B cell (primary cell): Measurements from ENCODE around the gene CNTN3. TPM values are rescaled to one million over a fixed set of nuclear protein-coding genes. Genes with fewer than 3 reads are reported as not detected.

Experiments
- ATAC-seq: fragments of 200-7000 bp; cut with Tn5 transposase; one replicate; pipeline ENCODE4 v1.10.0; 2021; ENCODE audit warnings: low read depth, mild to moderate bottlenecking, moderate number of reproducible peaks, moderate library complexity
- CTCF ChIA-PET: fragments of 350-600 bp; sonication (Branson Sonifier 250); formaldehyde crosslinking; loops from one replicate; lab custom pipeline; 2021; ENCODE audit warnings: antibody characterized with exemption, inconsistent platforms; lab: Charles Lee
- POLR2A ChIA-PET: fragments of 350-600 bp; sonication (Branson Sonifier 250); formaldehyde crosslinking; loops from one replicate; lab custom pipeline; 2021; ENCODE audit warnings: antibody characterized with exemption; lab: Charles Lee
- DNase-seq: peaks from one replicate; pipeline ENCODE4 v3.0.0; 2013
- H2AFZ ChIP-seq: 2 replicates; pipeline ENCODE4 v1.6.1; 2012; ENCODE audit warnings: mild to moderate bottlenecking, low read depth, low read length; ENCODE audit not compliant: insufficient read depth, poor library complexity, severe bottlenecking
- H3K27ac ChIP-seq, 2 donors: 1 replicate in 1 of 2; 2 replicates in 1 of 2; pipeline ENCODE4 v1.5.1; 2012 to 2013; ENCODE audit warnings: low read length in 2 of 2, mild to moderate bottlenecking in 2 of 2, moderate library complexity in 1 of 2
- H3K27me3 ChIP-seq, 4 experiments: fragments of 200-600 bp in 1 of 4; sonication (generic) in 1 of 4; replicated peaks in 1 of 4; 1 replicate in 2 of 4; 2 replicates in 2 of 4; pipeline versions ENCODE4 v1.6.1 to v1.7.0; 2013 to 2016; ENCODE audit warnings: low read length in 3 of 4, mild to moderate bottlenecking in 2 of 4, mixed read lengths in 1 of 4, moderate library complexity in 1 of 4; ENCODE audit not compliant: insufficient read depth in 4 of 4, control insufficient read depth in 3 of 4; ENCODE audit errors: control extremely low read depth in 1 of 4
- H3K36me3 ChIP-seq, 2 experiments: replicated peaks in 1 of 2; 1 replicate in 1 of 2; 2 replicates in 1 of 2; pipeline versions ENCODE4 v1.6.1 to v1.7.1; 2013; ENCODE audit warnings: low read length in 1 of 2; ENCODE audit not compliant: insufficient read depth in 2 of 2, control insufficient read depth in 1 of 2; ENCODE audit errors: control extremely low read depth in 1 of 2, extremely low read depth in 1 of 2
- H3K4me1 ChIP-seq, 2 donors: fragments of 200-600 bp in 1 of 2; sonication (generic) in 1 of 2; 1 replicate in 1 of 2; 2 replicates in 1 of 2; pipeline versions ENCODE4 v1.5.1 to v1.6.1; 2013 to 2017; ENCODE audit warnings: low read length in 2 of 2; ENCODE audit not compliant: control insufficient read depth in 2 of 2, insufficient read depth in 2 of 2
- H3K4me2 ChIP-seq: replicated peaks from 2 replicates; pipeline ENCODE3; 2012; ENCODE audit warnings: mild to moderate bottlenecking, low read depth, low read length; ENCODE audit not compliant: poor library complexity, severe bottlenecking
- H3K4me3 ChIP-seq, 5 experiments: fragments of 200-600 bp in 1 of 5; sonication (generic) in 1 of 5; 1 replicate in 3 of 5; 2 replicates in 2 of 5; pipeline versions ENCODE4 v1.5.1 to v1.7.0; 2011 to 2016; ENCODE audit warnings: low read length in 4 of 5, mild to moderate bottlenecking in 4 of 5, low read depth in 2 of 5, control low read depth in 1 of 5, moderate library complexity in 1 of 5; ENCODE audit not compliant: insufficient read depth in 1 of 5; ENCODE audit errors: control extremely low read depth in 1 of 5, extremely low read depth in 1 of 5
- H3K79me2 ChIP-seq: fragments of 200-600 bp; sonication (generic); one replicate; pipeline ENCODE4 v1.6.0; 2016; ENCODE audit warnings: low read length; ENCODE audit not compliant: control insufficient read depth, insufficient read depth
- H3K9ac ChIP-seq: fragments of 200-600 bp; sonication (generic); 2 replicates; pipeline ENCODE4 v1.6.1; 2017; ENCODE audit warnings: mild to moderate bottlenecking, low read length, moderate library complexity
- H3K9me3 ChIP-seq, 3 donors: one replicate each; pipeline versions ENCODE4 v1.6.1 to v1.7.1; 2013; ENCODE audit warnings: low read length in 2 of 3; ENCODE audit not compliant: control insufficient read depth in 2 of 3, insufficient read depth in 1 of 3; ENCODE audit errors: control extremely low read depth in 1 of 3
- H4K20me1 ChIP-seq: 2 replicates; pipeline ENCODE4 v1.6.0; 2012; ENCODE audit warnings: mild to moderate bottlenecking, low read length; ENCODE audit not compliant: insufficient read depth, control insufficient read depth, poor library complexity, severe bottlenecking
- H3K27ac Mint-ChIP-seq: one replicate; pipeline ENCODE4 v1.8.0; 2021; ENCODE audit warnings: mixed read lengths
- H3K27me3 Mint-ChIP-seq: one replicate; pipeline ENCODE4 v1.8.0; 2021; ENCODE audit warnings: mixed read lengths
- H3K4me1 Mint-ChIP-seq: one replicate; pipeline ENCODE4 v1.8.0; 2021; ENCODE audit warnings: mixed read lengths
- H3K4me3 Mint-ChIP-seq: one replicate; pipeline ENCODE4 v1.8.0; 2021; ENCODE audit warnings: mixed read lengths
- H3K9me3 Mint-ChIP-seq: one replicate; pipeline ENCODE4 v1.8.0; 2022; ENCODE audit warnings: mixed read lengths; ENCODE audit not compliant: insufficient read depth
- CTCF ChIP-seq: fragments of 200-600 bp; IDR thresholded peaks from one replicate; pipeline ENCODE4 v1.8.0; 2022; ENCODE audit warnings: antibody characterized with exemption, mild to moderate bottlenecking
- EZH2 ChIP-seq: IDR thresholded peaks from 2 replicates; pipeline ENCODE4 v1.6.1; 2012; ENCODE audit warnings: borderline replicate concordance, low read depth, mild to moderate bottlenecking, moderate library complexity, low read length; ENCODE audit not compliant: insufficient read depth, poor library complexity, severe bottlenecking
- WGBS: methylation state at CpG from one replicate; pipeline ENCODE4 v1.1.5; 2013; ENCODE audit warnings: missing lambda C conversion rate; ENCODE audit not compliant: insufficient coverage; 5-methylcytosine and 5-hydroxymethylcytosine counted together
- intact Hi-C: fragments of 100-400 bp; cut with micrococcal nuclease; formaldehyde crosslinking; loops from one replicate; pipeline ENCODE4 v1.10.0; 2022
- polyA plus RNA-seq: library from polyadenylated mRNA; depleted of rRNA; stranded (reverse); fragments of >200 nt; gene quantifications from 2 replicates; pipeline ENCODE4 v1.2.3, GENCODE V29; 2012
- total RNA-seq, 2 donors: library from RNA; stranded (reverse); fragments of 120-200 nt in 1 of 2; gene quantifications; 1 replicate in 1 of 2; 2 replicates in 1 of 2; pipeline versions ENCODE4 v1.2.3 to v1.2.4, GENCODE V29; 2013 to 2022

Gene CNTN3
- total and polyA plus RNA-seq, 2 donors (not counting 1 experiment from before 2014, with no cell fraction given) = not detected

- Mint-ChIP-seq H3K4me1 (no peaks in the 10 kb centered on the region), H3K4me3 (no peak overlapping the region), H3K9me3 (peaks cover 3% of the 10 kb centered on the region), H3K27me3 (no peaks in the 10 kb centered on the region), H3K27ac (no peak overlapping the region)
- Histone ChIP-seq H3K9me3 (no peaks in the 10 kb centered on the region), H3K4me2 (no peak overlapping the region), H3K4me1 (no peaks in the 10 kb centered on the region), H3K9ac (no peak overlapping the region), H3K27ac (no peak overlapping the region), H4K20me1 (no peaks in the 10 kb centered on the region), H3K79me2 (no peaks in the 10 kb centered on the region), H2AFZ (no peak overlapping the region), H3K4me3 (no peak overlapping the region), H3K27me3 (no peaks in the 10 kb centered on the region), H3K36me3 (no peaks in the 10 kb centered on the region)
- no peak for DNase-seq
- TF ChIP-seq CTCF = no peak
- TF ChIP-seq EZH2 = no peak
- CTCF ChIA-PET = no interaction called here
- 100% methylated on average over 1 of the region's 5 CpGs for WGBS
- POLR2A ChIA-PET = no interaction called here
- intact Hi-C loops = no loop called here
- no peak for ATAC-seq
Measured at GRCh38 chr3:74582982-74583381, 31.5 kb downstream of the CNTN3 start.

GRCh38 chr3:74575857-74576256 is 38.6 kb downstream of the CNTN3 start:
- no peak overlapping the region for H3K9ac ChIP-seq
- 90% methylated on average over 2 of the region's 3 CpGs for WGBS
- H3K4me3 ChIP-seq = no peak overlapping the region
- H3K36me3 ChIP-seq = no peaks in the 10 kb centered on the region
- ATAC-seq (no peak), DNase-seq (no peak)
- Mint-ChIP-seq H3K4me1 (no peaks in the 10 kb centered on the region), H3K4me3 (no peak overlapping the region), H3K27me3 (no peaks in the 10 kb centered on the region), H3K9me3 (peaks cover 2% of the 10 kb centered on the region), H3K27ac (no peak overlapping the region)
- no peaks in the 10 kb centered on the region for H4K20me1 ChIP-seq
- no peak overlapping the region for H3K27ac ChIP-seq
- H3K79me2 ChIP-seq = no peaks in the 10 kb centered on the region
- H2AFZ ChIP-seq = no peak overlapping the region
- intact Hi-C loops = no loop called here
- H3K4me2 ChIP-seq = no peak overlapping the region
- H3K27me3 ChIP-seq = no peaks in the 10 kb centered on the region
- H3K4me1 ChIP-seq = no peaks in the 10 kb centered on the region
- ChIA-PET POLR2A (no interaction called here), CTCF (no interaction called here)
- H3K9me3 ChIP-seq = peaks cover 0 to 4% (median 0%) of the 10 kb centered on the region in 3 donors
- TF ChIP-seq EZH2 (no peak), CTCF (no peak)
